CD14-positive monocyte (primary cell): ENCODE measurements around the gene GRPR. TPM values are rescaled to one million over a fixed set of nuclear protein-coding genes. Genes with fewer than 3 reads are reported as not detected.

Experiments
- DNase-seq, 3 donors: peaks; one replicate each; pipeline ENCODE4 v3.0.0-alpha.2; 2011 to 2022
- H2AFZ ChIP-seq: 2 replicates; pipeline ENCODE4 v1.6.0; 2012; ENCODE audit warnings: mild to moderate bottlenecking, low read depth, low read length, inconsistent platforms; ENCODE audit not compliant: insufficient read depth, poor library complexity, severe bottlenecking
- H3K27ac ChIP-seq, 2 donors: 1 replicate in 1 of 2; 2 replicates in 1 of 2; pipeline ENCODE4 v1.5.1; 2012 to 2013; ENCODE audit warnings: low read length in 2 of 2, control low read depth in 1 of 2, inconsistent platforms in 1 of 2, low read depth in 1 of 2, mild to moderate bottlenecking in 1 of 2
- H3K27me3 ChIP-seq, 2 donors: one replicate each; pipeline versions ENCODE4 v1.6.0 to v1.6.1; 2011 to 2013; ENCODE audit warnings: low read length in 2 of 2; ENCODE audit not compliant: control insufficient read depth in 2 of 2, insufficient read depth in 2 of 2
- H3K36me3 ChIP-seq, 2 donors: replicated peaks in 1 of 2; 1 replicate in 1 of 2; 2 replicates in 1 of 2; pipeline versions ENCODE4 v1.5.1 to v1.6.1; 2012 to 2013; ENCODE audit warnings: low read length in 2 of 2, control low read depth in 1 of 2, inconsistent platforms in 1 of 2, mild to moderate bottlenecking in 1 of 2; ENCODE audit not compliant: insufficient read depth in 2 of 2, control insufficient read depth in 1 of 2
- H3K4me1 ChIP-seq, 2 donors: 1 replicate in 1 of 2; 2 replicates in 1 of 2; pipeline versions ENCODE4 v1.5.1 to v1.6.1; 2012 to 2013; ENCODE audit warnings: low read length in 2 of 2, control low read depth in 1 of 2, inconsistent platforms in 1 of 2, mild to moderate bottlenecking in 1 of 2, moderate library complexity in 1 of 2; ENCODE audit not compliant: insufficient read depth in 2 of 2, control insufficient read depth in 1 of 2
- H3K4me2 ChIP-seq: replicated peaks from 2 replicates; pipeline ENCODE3; 2012; ENCODE audit warnings: low read length, moderate library complexity, mild to moderate bottlenecking; ENCODE audit not compliant: poor library complexity, severe bottlenecking; ENCODE audit errors: extremely low read depth
- H3K4me3 ChIP-seq, 3 experiments: fragments of 200-600 bp in 1 of 3; sonication (generic) in 1 of 3; replicated peaks in 1 of 3; 1 replicate in 2 of 3; 2 replicates in 1 of 3; pipeline ENCODE4 v1.5.1; 2011 to 2013; ENCODE audit warnings: low read length in 3 of 3, mild to moderate bottlenecking in 3 of 3, control low read depth in 2 of 3, low read depth in 2 of 3, inconsistent platforms in 1 of 3, moderate library complexity in 1 of 3
- H3K79me2 ChIP-seq: 2 replicates; pipeline ENCODE4 v1.6.0; 2012; ENCODE audit warnings: mild to moderate bottlenecking, control low read depth, inconsistent platforms, low read length, moderate library complexity; ENCODE audit not compliant: insufficient read depth
- H3K9ac ChIP-seq: 2 replicates; pipeline ENCODE4 v1.6.0; 2017; ENCODE audit warnings: low read length, mild to moderate bottlenecking; ENCODE audit not compliant: insufficient read depth, poor library complexity, severe bottlenecking
- H3K9me3 ChIP-seq, 2 donors: replicated peaks in 1 of 2; 1 replicate in 1 of 2; 2 replicates in 1 of 2; pipeline versions ENCODE4 v1.5.1 to v1.6.1; 2012 to 2013; ENCODE audit warnings: low read length in 2 of 2, control low read depth in 1 of 2; ENCODE audit not compliant: control insufficient read depth in 1 of 2, insufficient read depth in 1 of 2
- H4K20me1 ChIP-seq: 2 replicates; pipeline ENCODE4 v1.6.0; 2012; ENCODE audit warnings: mild to moderate bottlenecking, low read length, control low read depth, moderate library complexity; ENCODE audit not compliant: insufficient read depth
- H3K27ac Mint-ChIP-seq, 7 donors: one replicate each; pipeline ENCODE4 v1.8.0; 2020; ENCODE audit warnings: mild to moderate bottlenecking in 7 of 7, mixed read lengths in 7 of 7, moderate library complexity in 6 of 7, inconsistent platforms in 2 of 7
- H3K27me3 Mint-ChIP-seq, 3 donors: one replicate each; pipeline ENCODE4 v1.8.0; 2021 to 2022; ENCODE audit warnings: low read depth in 3 of 3, mild to moderate bottlenecking in 3 of 3, mixed read lengths in 3 of 3, moderate library complexity in 3 of 3, inconsistent platforms in 1 of 3
- H3K36me3 Mint-ChIP-seq, 2 donors: one replicate each; pipeline ENCODE4 v1.8.0; 2020; ENCODE audit warnings: mixed read lengths in 2 of 2, inconsistent platforms in 1 of 2, mild to moderate bottlenecking in 1 of 2
- H3K4me1 Mint-ChIP-seq: one replicate; pipeline ENCODE4 v1.8.0; 2020; ENCODE audit warnings: mild to moderate bottlenecking, mixed read lengths
- H3K4me3 Mint-ChIP-seq, 2 donors: one replicate each; pipeline ENCODE4 v1.8.0; 2020; ENCODE audit warnings: mild to moderate bottlenecking in 2 of 2, mixed read lengths in 2 of 2, moderate library complexity in 1 of 2
- H3K9me3 Mint-ChIP-seq, 7 donors: one replicate each; pipeline ENCODE4 v1.8.0; 2020 to 2022; ENCODE audit warnings: mixed read lengths in 7 of 7, mild to moderate bottlenecking in 6 of 7, moderate library complexity in 6 of 7, inconsistent platforms in 2 of 7
- CTCF ChIP-seq: fragments of 200-600 bp; IDR thresholded peaks from one replicate; pipeline ENCODE4 v1.8.0; 2022; ENCODE audit warnings: antibody characterized with exemption, mild to moderate bottlenecking
- WGBS: methylation state at CpG from one replicate; pipeline ENCODE4 v1.1.5; 2013; ENCODE audit warnings: missing lambda C conversion rate; ENCODE audit not compliant: insufficient coverage; 5-methylcytosine and 5-hydroxymethylcytosine counted together
- intact Hi-C, 2 donors: fragments of 100-400 bp; cut with micrococcal nuclease; formaldehyde crosslinking; loops; one replicate each; pipeline versions ENCODE4 v1.15.0 to v1.15.1; 2023
- polyA plus RNA-seq, 3 donors: library from polyadenylated mRNA; depleted of rRNA in 1 of 3; unstranded in 2 of 3; stranded (reverse) in 1 of 3; fragments of 300-500 nt in 2 of 3; fragments of >200 nt in 1 of 3; fragmentation: Illumina TruSeq in 2 of 3; gene quantifications; 1 replicate in 2 of 3; 2 replicates in 1 of 3; pipeline ENCODE4 v1.2.3, GENCODE V29; 2012 to 2021

Gene GRPR
- polyA plus RNA-seq, 3 donors, result 0.35 to 0.55 (median 0.46) TPM

- no peaks in the 10 kb centered on the region for H3K36me3 Mint-ChIP-seq
Observed at GRCh38 chrX:16155581-16156096, 32.3 kb downstream of the GRPR start.

DNA sequence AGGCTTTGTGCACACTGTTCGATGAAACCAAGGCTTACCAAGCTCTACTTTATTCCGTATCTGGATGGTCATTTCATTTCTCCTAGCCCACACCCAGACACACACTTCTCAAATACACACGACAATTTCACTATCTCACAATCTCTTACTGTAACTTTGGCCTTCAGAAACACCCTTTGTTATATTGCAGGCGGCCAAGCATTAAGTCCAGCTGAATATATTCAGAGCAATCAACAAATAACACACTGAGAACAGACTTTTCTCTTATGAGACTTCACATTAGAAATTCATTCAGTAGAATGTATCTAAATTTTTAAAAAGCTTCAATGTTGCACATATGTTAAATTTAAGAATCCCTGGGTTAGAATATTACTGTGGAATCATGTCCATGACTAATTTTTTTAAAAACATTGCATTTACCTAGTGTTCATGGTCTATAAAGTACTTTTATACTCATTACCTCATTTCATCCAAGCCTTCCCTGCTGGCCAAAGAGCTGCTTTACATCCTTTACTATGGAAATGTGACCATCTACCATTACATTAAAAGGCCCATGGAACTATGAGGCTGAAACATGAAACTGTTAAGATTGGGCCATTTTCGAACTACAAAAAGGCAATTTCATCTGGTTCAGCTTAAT is 33.4 kb downstream of the GRPR start:
- no peaks in the 10 kb centered on the region for H3K79me2 ChIP-seq

More at GRCh38 chrX:16155581-16156096, 32.3 kb downstream of the GRPR start:
- Histone ChIP-seq H3K27ac (no peak overlapping the region), H4K20me1 (no peaks in the 10 kb centered on the region), H3K4me3 (no peak overlapping the region), H3K9ac (no peak overlapping the region), H3K79me2 (no peaks in the 10 kb centered on the region), H3K4me1 (no peaks in the 10 kb centered on the region), H2AFZ (no peak overlapping the region), H3K9me3 (no peaks in the 10 kb centered on the region), H3K27me3 (peaks cover 0 to 36% of the 10 kb centered on the region in 2 donors), H3K4me2 (no peak overlapping the region), H3K36me3 (no peaks in the 10 kb centered on the region)
- Mint-ChIP-seq H3K4me3 (no peak overlapping the region), H3K27me3 (peaks cover 0 to 20% (median 0%) of the 10 kb centered on the region in 3 donors), H3K9me3 (peaks cover 0 to 3% (median 0%) of the 10 kb centered on the region in 7 donors), H3K4me1 (no peaks in the 10 kb centered on the region), H3K27ac (no peak overlapping the region)
- intact Hi-C loops, result no loop called here
- WGBS, result 83% methylated on average over 1 of the region's 5 CpGs
- no peak for TF ChIP-seq CTCF
- no peak for DNase-seq

More for the DNA sequence above, 33.4 kb downstream of the GRPR start:
- no peak for DNase-seq
- no peak overlapping the region for H3K4me3 ChIP-seq
- no peaks in the 10 kb centered on the region for H3K4me1 ChIP-seq
- peaks cover 0 to 29% of the 10 kb centered on the region in 2 donors for H3K27me3 ChIP-seq
- intact Hi-C loops, result no loop called here
- no peaks in the 10 kb centered on the region for H3K9me3 ChIP-seq
- TF ChIP-seq CTCF, result no peak
- no peaks in the 10 kb centered on the region for H3K36me3 Mint-ChIP-seq
- H3K9me3 Mint-ChIP-seq, result peaks cover 0 to 3% (median 0%) of the 10 kb centered on the region in 7 donors
- no peaks in the 10 kb centered on the region for H4K20me1 ChIP-seq
- H3K27ac Mint-ChIP-seq, result no peak overlapping the region
- 100% methylated on average over 1 of the region's 5 CpGs for WGBS
- no peaks in the 10 kb centered on the region for H3K4me1 Mint-ChIP-seq
- no peak overlapping the region for H3K4me2 ChIP-seq
- no peak overlapping the region for H2AFZ ChIP-seq
- no peaks in the 10 kb centered on the region for H3K36me3 ChIP-seq
- H3K4me3 Mint-ChIP-seq, result no peak overlapping the region
- no peak overlapping the region for H3K27ac ChIP-seq
- no peak overlapping the region for H3K9ac ChIP-seq
- peaks cover 0 to 24% (median 0%) of the 10 kb centered on the region in 3 donors for H3K27me3 Mint-ChIP-seq
